Trophoblast cell (in vitro differentiated cells and primary cell): Measurements from ENCODE around the gene RPS6KA1.
A peak's percentile ranks its signal among the peaks of the same experiment; 100 is the strongest.

Experiments used
- DNase-seq, 2 donors: peaks; one replicate each; pipeline ENCODE4 v3.0.0-alpha.2; 2016
- H2AFZ ChIP-seq: 2 replicates; pipeline ENCODE4 v1.6.1; 2013; ENCODE audit warnings: low read length, moderate library complexity, mild to moderate bottlenecking; ENCODE audit not compliant: insufficient read depth, poor library complexity
- H2AK5ac ChIP-seq: 2 replicates; pipeline ENCODE4 v1.6.1; 2013; ENCODE audit warnings: mild to moderate bottlenecking, low read length
- H2BK120ac ChIP-seq: 2 replicates; pipeline ENCODE4 v1.6.1; 2013; ENCODE audit warnings: low read length, mild to moderate bottlenecking, moderate library complexity; ENCODE audit not compliant: insufficient read depth, poor library complexity
- H2BK12ac ChIP-seq: 2 replicates; pipeline ENCODE4 v1.6.1; 2013; ENCODE audit warnings: mild to moderate bottlenecking, low read length, moderate library complexity
- H2BK5ac ChIP-seq: 2 replicates; pipeline ENCODE4 v1.6.1; 2013; ENCODE audit warnings: low read length, low read depth, moderate library complexity, mild to moderate bottlenecking; ENCODE audit not compliant: poor library complexity
- H3K14ac ChIP-seq: 2 replicates; pipeline ENCODE4 v1.6.1; 2013; ENCODE audit warnings: mild to moderate bottlenecking, low read length
- H3K18ac ChIP-seq: 2 replicates; pipeline ENCODE4 v1.6.1; 2013; ENCODE audit warnings: mild to moderate bottlenecking, low read length
- H3K23ac ChIP-seq: 2 replicates; pipeline ENCODE4 v1.6.1; 2013; ENCODE audit warnings: low read length
- H3K27ac ChIP-seq: 2 replicates; pipeline ENCODE4 v1.5.1; 2013; ENCODE audit warnings: low read depth, mild to moderate bottlenecking, inconsistent platforms, low read length, moderate library complexity
- H3K27me3 ChIP-seq: 2 replicates; pipeline ENCODE4 v1.6.1; 2013; ENCODE audit warnings: inconsistent platforms, mild to moderate bottlenecking, low read length, moderate library complexity; ENCODE audit not compliant: insufficient read depth
- H3K36me3 ChIP-seq, 2 experiments: 1 replicate in 1 of 2; 2 replicates in 1 of 2; pipeline ENCODE4 v1.6.1; 2013; ENCODE audit warnings: low read length in 2 of 2, mild to moderate bottlenecking in 2 of 2, moderate library complexity in 1 of 2; ENCODE audit not compliant: insufficient read depth in 2 of 2, control insufficient read depth in 1 of 2
- H3K4ac ChIP-seq: 2 replicates; pipeline ENCODE4 v1.6.1; 2013; ENCODE audit warnings: low read depth, mild to moderate bottlenecking, low read length, moderate library complexity
- H3K4me1 ChIP-seq, 2 experiments: 1 replicate in 1 of 2; 2 replicates in 1 of 2; pipeline ENCODE4 v1.6.1; 2013; ENCODE audit warnings: low read length in 2 of 2, mild to moderate bottlenecking in 2 of 2, moderate library complexity in 1 of 2; ENCODE audit not compliant: insufficient read depth in 2 of 2, control insufficient read depth in 1 of 2
- H3K4me2 ChIP-seq: 2 replicates; pipeline ENCODE4 v1.6.1; 2013; ENCODE audit warnings: inconsistent platforms, mild to moderate bottlenecking, low read length, moderate library complexity
- H3K4me3 ChIP-seq: 2 replicates; pipeline ENCODE4 v1.5.1; 2013; ENCODE audit warnings: mild to moderate bottlenecking, low read depth, low read length, inconsistent platforms
- H3K79me1 ChIP-seq: one replicate; pipeline ENCODE4 v1.6.1; 2013; ENCODE audit warnings: low read length
- H3K79me2 ChIP-seq: 2 replicates; pipeline ENCODE4 v1.6.1; 2013; ENCODE audit warnings: low read length, mild to moderate bottlenecking; ENCODE audit not compliant: control insufficient read depth, insufficient read depth, poor library complexity
- H3K9ac ChIP-seq: 2 replicates; pipeline ENCODE4 v1.6.1; 2013; ENCODE audit warnings: mild to moderate bottlenecking, low read length
- H3K9me3 ChIP-seq: 2 replicates; pipeline ENCODE4 v1.6.1; 2013; ENCODE audit warnings: low read depth, mild to moderate bottlenecking, control low read depth, inconsistent platforms, low read length; ENCODE audit not compliant: insufficient read depth
- H4K12ac ChIP-seq: 2 replicates; pipeline ENCODE4 v1.6.1; 2013; ENCODE audit warnings: low read depth, mild to moderate bottlenecking, low read length, moderate library complexity
- H4K8ac ChIP-seq: 2 replicates; pipeline ENCODE4 v1.6.1; 2013; ENCODE audit warnings: low read depth, mild to moderate bottlenecking, low read length, moderate library complexity
- H4K91ac ChIP-seq: one replicate; pipeline ENCODE4 v1.6.1; 2013; ENCODE audit warnings: low read depth, mild to moderate bottlenecking, low read length, moderate library complexity
- WGBS: extraction: QIAGEN DNeasy Blood & Tissue Kit; methylation state at CpG from one replicate; pipeline ENCODE4 v1.1.7; 2013; ENCODE audit warnings: missing lambda C conversion rate; ENCODE audit not compliant: insufficient read length, insufficient coverage; ENCODE audit errors: extremely low coverage; 5-methylcytosine and 5-hydroxymethylcytosine counted together

The RPS6KA1 gene

DNA sequence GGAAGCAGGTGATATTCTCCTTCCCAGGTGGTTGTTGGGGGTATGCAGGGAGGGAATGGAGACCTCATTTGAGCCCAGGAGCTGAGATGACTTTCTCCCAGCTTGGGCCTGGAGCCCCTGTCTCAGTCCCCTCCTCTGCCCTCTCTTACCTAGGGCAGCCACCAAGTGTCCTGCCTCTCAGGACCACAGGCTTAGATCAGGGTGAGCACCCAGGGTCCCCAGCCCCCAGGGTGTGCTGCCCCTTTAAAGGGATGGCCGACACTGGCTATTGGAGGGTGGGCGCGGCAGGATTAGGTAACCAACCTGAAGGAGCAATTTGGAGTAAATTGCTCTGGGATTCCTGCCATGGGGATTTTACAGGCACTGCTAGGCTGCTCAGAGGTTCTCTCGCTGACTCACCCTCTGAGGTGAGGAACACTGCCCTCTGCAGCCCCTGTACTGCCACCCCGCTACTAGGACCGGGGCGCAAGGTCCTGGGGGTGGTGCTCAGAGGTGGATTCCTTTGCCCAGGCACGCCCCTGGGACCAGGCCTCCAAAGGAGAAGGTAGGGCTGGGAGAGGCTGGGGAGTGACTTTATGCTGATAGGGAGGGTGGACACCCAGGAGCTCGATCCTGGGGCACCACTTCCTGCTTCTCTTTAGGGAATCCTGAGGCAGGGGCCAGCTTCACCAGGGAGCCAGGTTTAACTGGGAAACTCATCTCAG, 1.5 kb downstream of the RPS6KA1 start:
- H2AFZ ChIP-seq, result peak overlapping the region; percentile 49
- peak overlapping the region; percentile 52 for H4K8ac ChIP-seq
- WGBS, result no CpG with 5 or more reads among the region's 9 CpGs
- no peak overlapping the region for H4K12ac ChIP-seq
- no peaks in the 10 kb centered on the region for H3K36me3 ChIP-seq
- peak overlapping the region; percentile 70 for H2BK12ac ChIP-seq
- H3K18ac ChIP-seq, result peak overlapping the region; percentile 75
- peak overlapping the region; percentile 73 for H4K91ac ChIP-seq
- peak overlapping the region; percentile 0 for H3K27ac ChIP-seq
- no peak overlapping the region for H3K4ac ChIP-seq
- H3K23ac ChIP-seq, result no peak overlapping the region
- no peaks in the 10 kb centered on the region for H3K27me3 ChIP-seq
- H3K9me3 ChIP-seq, result no peaks in the 10 kb centered on the region
- peak overlapping the region; percentile 91 for H3K4me2 ChIP-seq
- H3K79me1 ChIP-seq, result peaks cover 20% of the 10 kb centered on the region
- peak overlapping the region; percentile 67 for H3K14ac ChIP-seq
- DNase-seq, result peak; percentile 27 to 46
- peaks cover 18 to 23% of the 10 kb centered on the region in 2 experiments for H3K4me1 ChIP-seq
- H3K9ac ChIP-seq, result no peak overlapping the region
- H2BK5ac ChIP-seq, result no peak overlapping the region
- no peak overlapping the region for H2BK120ac ChIP-seq
- H2AK5ac ChIP-seq, result peak overlapping the region; percentile 78
- H3K79me2 ChIP-seq, result peaks cover 8% of the 10 kb centered on the region
- H3K4me3 ChIP-seq, result no peak overlapping the region

- no CpG with 5 or more reads among the region's 12 CpGs for WGBS
- peak overlapping the region; percentile 0 for H3K27ac ChIP-seq
- peak overlapping the region; percentile 73 for H4K91ac ChIP-seq
- H3K36me3 ChIP-seq, result peaks cover 0 to 2% of the 10 kb centered on the region in 2 experiments
- no peaks in the 10 kb centered on the region for H3K9me3 ChIP-seq
- peak overlapping the region; percentile 52 for H4K8ac ChIP-seq
- peak overlapping the region; percentile 70 for H2BK12ac ChIP-seq
- H3K9ac ChIP-seq, result no peak overlapping the region
- peak overlapping the region; percentile 67 for H3K14ac ChIP-seq
- peak overlapping the region; percentile 78 for H2AK5ac ChIP-seq
- no peak for DNase-seq
- H3K4ac ChIP-seq, result peak overlapping the region; percentile 29
- H3K4me1 ChIP-seq, result peaks cover 18 to 23% of the 10 kb centered on the region in 2 experiments
- H3K27me3 ChIP-seq, result no peaks in the 10 kb centered on the region
- H2BK5ac ChIP-seq, result peak overlapping the region; percentile 27
- H2AFZ ChIP-seq, result peak overlapping the region; percentile 49
- no peak overlapping the region for H3K23ac ChIP-seq
- peaks cover 8% of the 10 kb centered on the region for H3K79me2 ChIP-seq
- peaks cover 20% of the 10 kb centered on the region for H3K79me1 ChIP-seq
- peak overlapping the region; percentile 21 for H2BK120ac ChIP-seq
- peak overlapping the region; percentile 91 for H3K4me2 ChIP-seq
- peak overlapping the region; percentile 75 for H3K18ac ChIP-seq
- H3K4me3 ChIP-seq, result no peak overlapping the region
- H4K12ac ChIP-seq, result no peak overlapping the region
Measured at GRCh38 chr1:26531651-26532131, 2.1 kb downstream of the RPS6KA1 start.

GRCh38 chr1:26533951-26534509, 4.5 kb downstream of the RPS6KA1 start:
- H2BK120ac ChIP-seq, result no peak overlapping the region
- peaks cover 18 to 23% of the 10 kb centered on the region in 2 experiments for H3K4me1 ChIP-seq
- H3K9ac ChIP-seq, result no peak overlapping the region
- no peaks in the 10 kb centered on the region for H3K27me3 ChIP-seq
- H4K12ac ChIP-seq, result no peak overlapping the region
- no peaks in the 10 kb centered on the region for H3K9me3 ChIP-seq
- H3K18ac ChIP-seq, result no peak overlapping the region
- no peak overlapping the region for H2AK5ac ChIP-seq
- DNase-seq, result no peak
- peaks cover 20% of the 10 kb centered on the region for H3K79me1 ChIP-seq
- no peak overlapping the region for H3K27ac ChIP-seq
- H3K4me2 ChIP-seq, result no peak overlapping the region
- no peak overlapping the region for H3K23ac ChIP-seq
- no peak overlapping the region for H2BK12ac ChIP-seq
- WGBS, result no CpG with 5 or more reads among the region's 5 CpGs
- H2AFZ ChIP-seq, result no peak overlapping the region
- H2BK5ac ChIP-seq, result no peak overlapping the region
- H4K91ac ChIP-seq, result no peak overlapping the region
- no peak overlapping the region for H3K4me3 ChIP-seq
- H3K36me3 ChIP-seq, result peaks cover 8 to 14% of the 10 kb centered on the region in 2 experiments
- no peak overlapping the region for H4K8ac ChIP-seq
- peaks cover 8% of the 10 kb centered on the region for H3K79me2 ChIP-seq
- H3K14ac ChIP-seq, result no peak overlapping the region
- no peak overlapping the region for H3K4ac ChIP-seq

- Histone ChIP-seq H3K9me3 (no peaks in the 10 kb centered on the region), H3K23ac (no peak overlapping the region), H2BK120ac (no peak overlapping the region), H4K91ac (no peak overlapping the region), H3K4me1 (peaks cover 15 to 17% of the 10 kb centered on the region in 2 experiments), H3K36me3 (peaks cover 8 to 15% of the 10 kb centered on the region in 2 experiments), H3K4me3 (no peak overlapping the region), H2AFZ (no peak overlapping the region), H3K18ac (no peak overlapping the region), H3K4ac (no peak overlapping the region), H3K79me1 (peaks cover 12% of the 10 kb centered on the region), H3K27me3 (no peaks in the 10 kb centered on the region), H3K4me2 (no peak overlapping the region), H3K14ac (no peak overlapping the region), H2AK5ac (no peak overlapping the region), H4K12ac (no peak overlapping the region), H3K9ac (no peak overlapping the region), H3K27ac (no peak overlapping the region), H2BK12ac (no peak overlapping the region), H4K8ac (no peak overlapping the region), H3K79me2 (peaks cover 6% of the 10 kb centered on the region), H2BK5ac (no peak overlapping the region)
- DNase-seq, result no peak
- WGBS, result no CpG with 5 or more reads among the region's 1 CpG
Measured at GRCh38 chr1:26535201-26535600, 5.6 kb downstream of the RPS6KA1 start.
